HEK293T (cell line): ENCODE measurements around the gene RGCC.

ENCODE experiments used
- ARNT ChIP-seq: fragments of 450-650 bp; IDR thresholded peaks from 2 replicates; pipeline ENCODE4 v1.6.1; 2017; ENCODE audit warnings: mild to moderate bottlenecking
- FOXM1 ChIP-seq: fragments of 450-650 bp; IDR thresholded peaks from 2 replicates; pipeline ENCODE4 v1.6.1; 2017; ENCODE audit warnings: mild to moderate bottlenecking, borderline replicate concordance
- HDGF ChIP-seq: fragments of 450-650 bp; IDR thresholded peaks from 2 replicates; pipeline ENCODE4 v1.6.1; 2017; ENCODE audit warnings: antibody characterized with exemption, borderline replicate concordance
- SP1 ChIP-seq: fragments of 450-650 bp; IDR thresholded peaks from 2 replicates; pipeline ENCODE4 v1.6.1; 2017
- SUZ12 ChIP-seq: fragments of 450-650 bp; IDR thresholded peaks from 2 replicates; pipeline ENCODE4 v1.6.1; 2016; ENCODE audit warnings: mild to moderate bottlenecking
- ZNF384 ChIP-seq: fragments of 450-650 bp; IDR thresholded peaks from 2 replicates; pipeline ENCODE4 v1.6.1; 2016

GRCh38 chr13:41460074-41460465, 2.7 kb downstream of the RGCC start:
- TF ChIP-seq FOXM1 (no peak), SP1 (no peak), HDGF (no peak), ZNF384 (no peak), SUZ12 (no peak), ARNT (no peak)
